Nephron (organoid): ENCODE data around the gene SORBS1.

Experiments used
- H3K27ac Mint-ChIP-seq, 3 experiments: 2 replicates each; pipeline ENCODE4 v1.8.0; 2020; ENCODE audit warnings: mixed read lengths in 3 of 3, mild to moderate bottlenecking in 2 of 3, moderate library complexity in 1 of 3
- H3K27me3 Mint-ChIP-seq: 2 replicates; pipeline ENCODE4 v1.8.0; 2021; ENCODE audit warnings: low read depth, mild to moderate bottlenecking, moderate library complexity, mixed read lengths
- H3K36me3 Mint-ChIP-seq: 2 replicates; pipeline ENCODE4 v1.8.0; 2020; ENCODE audit warnings: low read depth, mixed read lengths
- H3K4me1 Mint-ChIP-seq: 2 replicates; pipeline ENCODE4 v1.8.0; 2020; ENCODE audit warnings: mixed read lengths
- H3K4me3 Mint-ChIP-seq, 3 experiments: 2 replicates each; pipeline ENCODE4 v1.8.0; 2020; ENCODE audit warnings: mild to moderate bottlenecking in 3 of 3, mixed read lengths in 3 of 3, moderate library complexity in 2 of 3
- H3K9me3 Mint-ChIP-seq: 2 replicates; pipeline ENCODE4 v1.8.0; 2020; ENCODE audit warnings: mixed read lengths
- TF ChIP-seq, protein P1 (sequence below), 3 experiments: fragments of 200-600 bp; sonication (generic); IDR thresholded peaks; one replicate each; pipeline ENCODE4 v1.5.0; 2021; ENCODE audit warnings: antibody characterized with exemption in 3 of 3; ENCODE audit not compliant: unreplicated experiment in 3 of 3

The SORBS1 gene

DNA sequence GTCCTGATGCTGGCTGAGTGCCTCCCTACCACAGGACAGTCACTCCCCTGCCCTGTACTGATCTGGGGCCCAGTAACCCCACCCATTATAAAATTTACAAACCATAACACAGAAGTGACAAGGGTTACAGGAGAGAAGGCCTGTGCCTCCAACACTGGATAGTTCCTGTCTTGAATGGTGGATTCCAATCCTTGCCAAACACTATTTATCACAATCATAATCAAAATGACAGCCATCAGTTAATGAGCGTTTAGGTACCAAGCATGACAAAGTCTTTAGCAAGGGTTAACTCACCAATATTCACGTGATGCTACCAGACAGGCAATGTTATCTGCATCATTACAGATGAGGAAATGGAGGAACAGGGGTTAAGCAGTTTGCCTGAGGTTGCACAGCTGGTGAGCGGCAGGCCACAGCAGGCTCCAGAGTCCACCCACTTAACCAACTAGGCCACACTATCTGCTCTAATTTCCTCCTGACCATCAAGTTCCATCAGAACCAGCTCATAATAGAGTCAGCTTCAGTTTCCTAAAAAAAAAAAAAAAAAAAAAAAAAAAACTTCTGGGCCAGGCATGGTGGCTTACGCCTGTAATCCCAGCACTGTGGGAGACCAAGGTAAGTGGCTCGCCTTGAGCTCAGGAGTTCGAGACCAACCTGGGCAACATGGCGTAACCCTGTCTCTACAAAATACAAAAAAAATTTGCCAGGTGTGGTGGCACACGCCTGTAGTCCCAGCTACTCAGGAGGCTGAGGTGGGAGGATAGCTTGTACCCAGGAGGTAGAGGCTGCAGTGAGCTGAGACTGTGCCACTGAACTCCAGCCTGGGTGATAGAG is 284.6 kb downstream of the SORBS1 start:
- Mint-ChIP-seq H3K4me1 (peaks cover 13% of the 10 kb centered on the region), H3K4me3 (no peak overlapping the region), H3K9me3 (no peaks in the 10 kb centered on the region), H3K27me3 (peaks cover 3% of the 10 kb centered on the region), H3K27ac (no peak overlapping the region), H3K36me3 (no peaks in the 10 kb centered on the region)
- TF ChIP-seq, protein P1, sequence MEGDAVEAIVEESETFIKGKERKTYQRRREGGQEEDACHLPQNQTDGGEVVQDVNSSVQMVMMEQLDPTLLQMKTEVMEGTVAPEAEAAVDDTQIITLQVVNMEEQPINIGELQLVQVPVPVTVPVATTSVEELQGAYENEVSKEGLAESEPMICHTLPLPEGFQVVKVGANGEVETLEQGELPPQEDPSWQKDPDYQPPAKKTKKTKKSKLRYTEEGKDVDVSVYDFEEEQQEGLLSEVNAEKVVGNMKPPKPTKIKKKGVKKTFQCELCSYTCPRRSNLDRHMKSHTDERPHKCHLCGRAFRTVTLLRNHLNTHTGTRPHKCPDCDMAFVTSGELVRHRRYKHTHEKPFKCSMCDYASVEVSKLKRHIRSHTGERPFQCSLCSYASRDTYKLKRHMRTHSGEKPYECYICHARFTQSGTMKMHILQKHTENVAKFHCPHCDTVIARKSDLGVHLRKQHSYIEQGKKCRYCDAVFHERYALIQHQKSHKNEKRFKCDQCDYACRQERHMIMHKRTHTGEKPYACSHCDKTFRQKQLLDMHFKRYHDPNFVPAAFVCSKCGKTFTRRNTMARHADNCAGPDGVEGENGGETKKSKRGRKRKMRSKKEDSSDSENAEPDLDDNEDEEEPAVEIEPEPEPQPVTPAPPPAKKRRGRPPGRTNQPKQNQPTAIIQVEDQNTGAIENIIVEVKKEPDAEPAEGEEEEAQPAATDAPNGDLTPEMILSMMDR (IDR thresholded peaks at IDR 0.05; ENCODE audit: unreplicated experiment in 3 of 3): no peak

DNA sequence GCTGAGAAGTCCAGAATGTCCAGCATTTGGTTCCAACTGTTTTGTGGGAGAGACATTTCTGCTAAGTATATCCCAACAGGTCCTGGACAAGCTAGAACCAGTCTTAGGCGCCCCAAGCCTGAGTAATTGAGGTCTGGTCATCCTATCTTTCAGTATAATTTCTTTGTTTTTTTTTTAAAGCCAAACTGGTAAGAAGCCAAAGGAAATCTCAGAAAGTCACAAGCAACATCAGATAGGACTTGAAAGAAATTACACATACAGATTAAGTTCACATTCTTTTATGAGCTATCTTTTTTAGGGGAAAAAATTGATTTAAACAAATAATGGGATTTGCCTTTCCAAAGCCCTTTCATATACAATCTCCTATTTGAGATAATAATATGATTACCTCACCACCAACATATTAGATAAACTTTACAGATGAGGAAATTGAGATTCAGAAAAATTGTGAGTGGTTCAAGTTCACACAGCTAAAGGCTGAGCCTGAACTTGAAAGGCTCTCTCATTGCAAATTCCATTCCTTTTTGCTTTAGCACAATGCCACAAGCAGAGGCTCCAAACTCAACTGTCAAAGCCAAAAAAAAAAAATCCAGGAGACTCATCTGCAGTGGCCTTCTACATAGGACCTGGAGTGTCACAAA is 285.3 kb downstream of the SORBS1 start:
- Mint-ChIP-seq H3K36me3 (no peaks in the 10 kb centered on the region), H3K4me3 (no peak overlapping the region), H3K27ac (no peak overlapping the region), H3K9me3 (no peaks in the 10 kb centered on the region), H3K4me1 (peaks cover 12% of the 10 kb centered on the region), H3K27me3 (peaks cover 3% of the 10 kb centered on the region)
- TF ChIP-seq, protein P1 (IDR thresholded peaks at IDR 0.05; ENCODE audit: unreplicated experiment in 3 of 3): no peak

DNA sequence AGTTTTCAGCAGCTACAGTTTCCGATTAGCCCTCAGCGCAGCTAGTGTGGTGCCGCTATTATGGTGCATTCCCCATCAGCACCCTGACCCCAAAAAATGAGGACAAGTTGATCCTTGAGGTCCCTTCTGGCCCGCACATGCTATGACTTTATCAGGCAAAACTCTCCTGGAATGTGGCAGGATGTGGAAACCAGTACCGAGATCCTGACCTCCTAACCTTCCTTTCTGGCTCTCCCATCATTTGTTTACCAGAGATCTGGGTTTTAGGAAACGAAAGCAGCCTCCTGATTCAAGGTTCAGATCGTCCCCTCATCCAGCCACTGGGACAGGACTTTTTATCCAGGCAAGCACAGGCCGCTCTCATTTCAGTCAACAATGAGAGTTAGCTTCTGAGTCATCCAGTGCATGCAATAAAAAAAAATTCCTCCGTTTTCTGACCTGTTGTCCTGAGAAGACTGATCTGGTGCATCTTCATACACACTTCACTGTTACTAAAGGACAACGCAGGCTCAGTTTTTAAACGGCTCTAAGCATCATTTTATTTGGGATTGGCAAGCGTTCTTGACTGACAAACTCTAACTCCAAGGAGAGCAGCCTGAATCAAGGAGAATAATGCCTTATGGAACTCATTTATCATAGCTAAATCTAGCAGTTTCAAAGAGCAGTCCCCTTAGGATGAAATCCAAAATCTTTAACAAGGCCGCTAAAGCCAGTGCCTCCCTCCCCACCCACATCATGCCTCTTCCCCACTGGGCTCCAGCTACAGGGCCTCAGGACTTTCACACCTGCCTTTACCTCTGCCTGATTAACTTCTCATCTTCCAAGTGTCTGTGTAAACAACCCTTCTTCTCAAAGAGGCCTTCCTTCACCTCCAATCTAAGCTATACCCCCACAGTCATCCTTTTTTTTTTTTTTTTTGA is 287.5 kb downstream of the SORBS1 start:
- peaks cover 3% of the 10 kb centered on the region for H3K27me3 Mint-ChIP-seq
- no peak overlapping the region for H3K4me3 Mint-ChIP-seq
- TF ChIP-seq, protein P1 (IDR thresholded peaks at IDR 0.05; ENCODE audit: unreplicated experiment in 3 of 3): no peak
- no peaks in the 10 kb centered on the region for H3K9me3 Mint-ChIP-seq
- no peak overlapping the region for H3K27ac Mint-ChIP-seq
- H3K36me3 Mint-ChIP-seq: no peaks in the 10 kb centered on the region
- H3K4me1 Mint-ChIP-seq: peaks cover 17% of the 10 kb centered on the region

DNA sequence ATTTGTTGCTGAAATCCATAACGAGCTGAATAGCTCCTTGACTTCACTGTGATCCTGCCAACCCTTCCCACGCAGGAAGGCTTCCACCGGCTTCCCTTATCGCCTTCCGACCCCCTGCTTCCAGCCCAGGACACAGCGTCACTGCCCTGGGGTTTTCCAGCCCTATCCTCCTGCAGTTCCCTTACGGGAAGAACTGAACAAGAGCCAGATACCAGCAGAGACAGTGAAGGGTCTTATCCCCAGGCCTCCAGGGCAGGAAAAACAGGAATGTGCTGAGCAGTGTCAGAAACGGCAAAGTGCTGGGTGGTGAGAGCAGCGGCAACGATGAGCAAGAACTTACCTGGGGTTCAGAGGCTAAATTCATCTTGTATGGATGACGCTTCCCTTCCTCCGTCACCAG is 292.7 kb downstream of the SORBS1 start:
- Mint-ChIP-seq H3K9me3 (no peaks in the 10 kb centered on the region), H3K27me3 (no peaks in the 10 kb centered on the region), H3K4me1 (peaks cover 19% of the 10 kb centered on the region), H3K27ac (peak overlapping the region; percentile 63 to 77 (median 72)), H3K4me3 (no peak overlapping the region), H3K36me3 (peaks cover 9% of the 10 kb centered on the region)
- TF ChIP-seq, protein P1 (IDR thresholded peaks at IDR 0.05; ENCODE audit: unreplicated experiment in 3 of 3): no peak

DNA sequence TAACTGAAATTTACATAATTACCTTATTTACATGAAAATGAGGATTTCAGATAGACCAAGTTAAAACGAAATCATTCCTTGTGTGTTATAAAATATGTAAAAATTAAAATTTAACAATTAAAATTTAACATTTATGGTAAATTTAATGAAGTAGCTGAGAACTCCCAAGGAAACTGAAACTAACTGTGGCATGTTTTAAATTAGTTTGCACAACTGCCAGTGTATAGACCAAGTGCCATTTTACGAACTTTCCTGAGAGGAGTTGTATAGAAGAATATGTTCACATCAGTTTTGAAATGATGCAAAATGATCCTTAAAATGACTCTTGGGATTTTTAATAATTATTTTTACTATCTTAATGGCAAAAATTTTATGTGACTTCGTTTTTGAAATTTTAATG is 293.9 kb downstream of the SORBS1 start:
- Mint-ChIP-seq H3K27ac (no peak overlapping the region), H3K4me3 (no peak overlapping the region), H3K9me3 (no peaks in the 10 kb centered on the region), H3K4me1 (peaks cover 18% of the 10 kb centered on the region), H3K36me3 (peaks cover 14% of the 10 kb centered on the region), H3K27me3 (no peaks in the 10 kb centered on the region)
- TF ChIP-seq, protein P1 (IDR thresholded peaks at IDR 0.05; ENCODE audit: unreplicated experiment in 3 of 3): no peak
